GM20000 (cell line): ENCODE results near the gene IL32.
A peak's percentile ranks its signal among the peaks of the same experiment; 100 is the strongest.
"Not testable (repeated sequence)": the region's sequence is repeated elsewhere in the genome, so short reads cannot be mapped to it uniquely, and the experiment has no call there.

ENCODE experiments used
- DNase-seq: peaks from one replicate; pipeline ENCODE4 v3.0.0; 2012; ENCODE audit warnings: low spot score
- TF ChIP-seq, protein P1 (sequence below): IDR thresholded peaks from 2 replicates; pipeline ENCODE4 v1.5.1; 2012; ENCODE audit warnings: mild to moderate bottlenecking, control low read depth; ENCODE audit errors: extremely low read depth, missing control alignments

Gene IL32

DNA sequence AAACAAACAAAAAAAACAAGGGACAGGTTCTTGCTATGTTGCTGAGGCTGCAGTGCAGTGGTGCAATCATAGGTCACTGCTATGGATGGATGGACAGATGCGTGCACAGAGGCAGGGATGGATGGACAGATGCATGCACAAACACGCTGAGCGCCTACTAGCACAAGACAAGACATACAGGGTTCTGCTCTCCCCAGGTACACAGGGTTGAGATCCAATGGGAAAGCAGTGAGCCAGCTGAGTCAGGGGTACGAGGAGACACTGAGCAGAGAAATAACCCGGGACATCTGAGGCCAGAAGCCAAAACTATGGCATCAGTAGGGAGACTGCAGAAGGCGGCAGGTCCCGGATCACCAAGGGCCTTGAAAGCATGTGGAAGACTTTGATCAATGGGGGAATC is 6.2 kb downstream of the IL32 start:
- TF ChIP-seq, protein P1, sequence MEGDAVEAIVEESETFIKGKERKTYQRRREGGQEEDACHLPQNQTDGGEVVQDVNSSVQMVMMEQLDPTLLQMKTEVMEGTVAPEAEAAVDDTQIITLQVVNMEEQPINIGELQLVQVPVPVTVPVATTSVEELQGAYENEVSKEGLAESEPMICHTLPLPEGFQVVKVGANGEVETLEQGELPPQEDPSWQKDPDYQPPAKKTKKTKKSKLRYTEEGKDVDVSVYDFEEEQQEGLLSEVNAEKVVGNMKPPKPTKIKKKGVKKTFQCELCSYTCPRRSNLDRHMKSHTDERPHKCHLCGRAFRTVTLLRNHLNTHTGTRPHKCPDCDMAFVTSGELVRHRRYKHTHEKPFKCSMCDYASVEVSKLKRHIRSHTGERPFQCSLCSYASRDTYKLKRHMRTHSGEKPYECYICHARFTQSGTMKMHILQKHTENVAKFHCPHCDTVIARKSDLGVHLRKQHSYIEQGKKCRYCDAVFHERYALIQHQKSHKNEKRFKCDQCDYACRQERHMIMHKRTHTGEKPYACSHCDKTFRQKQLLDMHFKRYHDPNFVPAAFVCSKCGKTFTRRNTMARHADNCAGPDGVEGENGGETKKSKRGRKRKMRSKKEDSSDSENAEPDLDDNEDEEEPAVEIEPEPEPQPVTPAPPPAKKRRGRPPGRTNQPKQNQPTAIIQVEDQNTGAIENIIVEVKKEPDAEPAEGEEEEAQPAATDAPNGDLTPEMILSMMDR = no peak
- DNase-seq = no peak

DNA sequence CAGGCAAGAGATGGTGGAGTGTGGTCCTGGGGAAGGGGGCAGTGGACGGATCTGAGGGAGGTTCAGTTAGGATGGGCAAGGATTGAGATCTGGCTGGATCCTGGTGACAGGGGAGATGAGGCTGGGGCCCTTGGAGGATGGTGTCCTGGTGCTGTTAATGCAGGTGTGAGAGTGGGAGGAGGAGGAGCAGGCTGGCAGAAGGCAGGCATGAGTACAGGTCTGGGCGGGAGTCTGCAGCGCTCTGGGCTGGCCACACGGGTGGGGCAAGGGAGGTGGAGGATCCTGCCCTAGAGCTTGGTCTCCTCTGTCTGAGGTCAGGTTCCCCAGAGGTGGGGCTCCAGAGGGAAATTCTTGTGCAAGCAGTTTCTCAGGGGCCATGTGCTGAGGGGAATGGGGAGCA is 6.7 kb downstream of the IL32 start:
- not testable (repeated sequence) for DNase-seq

DNA sequence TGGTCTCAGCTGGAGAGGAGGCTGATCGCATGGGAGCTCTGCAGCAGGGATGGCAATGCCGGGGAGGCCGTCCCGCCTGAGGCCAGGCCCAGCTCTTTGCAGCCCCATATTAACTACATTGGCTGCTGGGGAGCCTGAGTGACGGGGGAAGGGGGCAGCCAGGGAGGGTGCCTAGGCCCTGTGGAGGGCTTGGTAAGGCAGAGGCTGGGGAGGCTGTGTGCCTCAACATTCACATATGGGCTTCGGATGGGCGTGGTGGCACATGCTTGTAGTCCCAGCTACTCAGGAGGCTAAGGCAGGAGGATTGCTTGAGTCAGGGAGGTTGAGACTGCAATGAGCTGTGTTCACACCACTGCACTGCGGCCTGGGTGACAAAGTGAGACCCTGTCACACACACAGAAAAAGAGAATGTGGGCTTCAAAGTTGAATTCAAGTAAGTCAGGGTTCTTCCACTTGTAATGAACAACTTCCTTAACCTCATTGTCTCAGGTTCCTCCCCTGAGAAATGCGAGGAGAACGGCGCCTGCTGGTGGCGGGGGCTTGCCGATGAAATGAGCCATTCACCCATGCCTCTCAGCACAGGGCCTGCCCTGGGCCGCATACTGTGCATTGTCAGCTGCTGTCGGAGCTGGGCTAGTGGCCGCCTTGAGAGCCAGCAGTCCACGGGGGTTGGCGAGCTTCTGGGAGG is 7.3 kb downstream of the IL32 start:
- DNase-seq = not testable (repeated sequence)

DNA sequence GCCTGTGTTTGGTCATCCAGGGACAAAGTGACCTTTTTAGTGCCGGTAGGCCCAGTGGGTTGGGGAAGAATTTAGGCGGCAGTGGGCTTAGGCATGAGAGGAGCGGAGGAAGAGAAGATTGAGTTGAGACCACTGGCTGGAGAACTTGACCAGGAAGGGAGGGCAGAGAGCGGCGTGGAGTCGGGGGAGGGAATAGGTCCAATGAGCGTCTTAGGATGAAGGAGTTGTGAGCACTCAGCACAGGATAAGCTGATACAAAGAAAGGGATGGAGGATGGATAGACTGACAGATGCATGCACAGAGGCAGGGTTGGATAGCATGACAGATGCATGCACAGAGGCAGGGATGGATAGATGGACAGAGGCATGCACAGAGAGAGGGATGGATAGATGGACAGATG is 8.0 kb downstream of the IL32 start:
- no peak for DNase-seq
- TF ChIP-seq, protein P1 = no peak

DNA sequence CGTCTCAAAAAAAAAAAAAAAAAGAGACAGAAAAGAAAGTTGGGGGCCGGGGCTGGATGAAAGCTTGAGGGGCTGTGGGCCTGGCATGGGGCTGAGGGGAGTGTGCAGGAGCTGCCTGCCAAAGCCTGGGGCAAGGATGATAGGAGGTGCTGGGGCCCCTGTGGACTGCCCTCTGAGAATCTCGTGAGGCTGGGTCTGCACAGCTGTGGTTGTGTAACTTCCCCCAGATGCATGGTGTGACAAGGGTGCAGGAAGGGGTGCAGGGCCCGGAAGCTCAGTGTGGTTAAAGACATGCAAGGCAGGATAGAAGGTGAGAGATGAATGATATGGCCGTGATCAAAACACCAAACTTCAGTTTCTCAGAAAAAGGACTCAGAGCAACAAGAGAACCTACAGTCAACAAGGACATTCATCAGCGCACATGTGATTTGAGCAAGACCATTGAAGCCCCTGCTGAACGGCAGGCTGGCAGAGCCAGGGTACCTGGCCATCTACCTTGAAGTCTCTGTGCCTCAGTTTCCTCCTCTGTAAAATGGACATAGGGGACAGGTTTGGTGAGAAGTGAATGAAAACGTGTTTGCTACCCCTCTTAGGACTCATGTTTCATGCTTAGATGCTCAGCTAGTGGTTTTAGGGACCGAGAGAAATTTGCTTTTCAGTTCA is 9.6 kb downstream of the IL32 start:
- peak; percentile 69 for DNase-seq
- TF ChIP-seq, protein P1 = no peak

DNA sequence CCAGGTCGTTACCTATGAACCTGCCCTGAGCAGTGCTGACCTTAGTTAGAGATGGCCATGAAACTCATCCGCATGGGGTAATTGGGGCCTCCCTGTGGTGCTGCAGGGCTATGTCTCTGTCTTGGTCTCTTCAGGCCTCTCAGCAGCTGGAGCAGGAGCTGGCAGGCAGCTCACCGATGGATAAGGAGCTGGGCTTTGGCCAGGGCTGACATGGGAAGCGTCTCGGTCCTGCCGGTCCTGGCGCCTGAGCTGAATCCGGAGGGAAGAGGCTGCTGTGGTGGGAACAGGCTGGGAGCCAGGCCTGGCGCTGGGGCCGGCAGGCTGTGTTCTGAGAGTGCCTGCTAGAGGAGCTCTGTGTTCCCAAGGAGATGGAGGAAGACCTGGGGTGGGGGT is 10.1 kb downstream of the IL32 start:
- no peak for DNase-seq
- TF ChIP-seq, protein P1 = no peak

DNA sequence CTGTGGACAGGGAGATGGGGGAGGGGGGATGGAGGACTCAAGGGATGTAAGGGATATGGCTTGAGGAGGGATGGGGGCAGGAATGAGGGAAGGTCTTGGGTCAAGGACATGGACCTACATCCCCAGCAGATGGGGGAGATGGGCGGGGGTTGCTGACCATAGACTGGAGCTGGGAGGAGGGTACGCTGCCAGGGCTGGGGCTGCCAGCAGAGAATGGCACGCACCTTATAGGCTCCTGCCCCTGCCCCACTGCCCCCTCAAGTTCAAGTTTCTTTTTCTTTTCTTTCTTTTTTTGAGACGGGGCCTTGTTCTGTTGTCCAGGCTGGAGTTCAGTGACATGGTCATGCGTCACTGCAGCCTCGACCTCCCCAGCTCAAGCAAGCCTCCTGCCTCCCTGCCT is 10.5 kb downstream of the IL32 start:
- not testable (repeated sequence) for DNase-seq

DNA sequence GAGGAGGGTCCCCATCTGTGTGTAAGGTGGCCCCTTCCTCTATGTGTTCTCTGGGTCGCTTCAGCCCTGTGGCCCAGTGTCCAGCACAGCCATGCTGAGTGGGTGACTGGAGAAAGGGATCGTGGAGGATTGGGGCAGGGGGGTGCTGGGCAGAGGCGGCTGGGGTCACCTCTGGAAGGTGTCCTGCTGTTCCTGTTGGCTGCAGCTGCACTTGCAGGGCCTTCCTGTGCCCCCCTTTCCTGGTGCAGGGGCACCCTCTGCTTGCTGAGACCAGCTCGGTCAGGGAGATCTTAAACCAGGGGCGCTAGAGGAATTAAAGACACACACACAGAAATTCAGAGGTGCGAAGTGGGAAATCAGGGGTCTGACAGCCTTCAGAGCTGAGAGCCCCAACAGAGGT is 11.1 kb downstream of the IL32 start:
- TF ChIP-seq, protein P1 = no peak
- no peak for DNase-seq

DNA sequence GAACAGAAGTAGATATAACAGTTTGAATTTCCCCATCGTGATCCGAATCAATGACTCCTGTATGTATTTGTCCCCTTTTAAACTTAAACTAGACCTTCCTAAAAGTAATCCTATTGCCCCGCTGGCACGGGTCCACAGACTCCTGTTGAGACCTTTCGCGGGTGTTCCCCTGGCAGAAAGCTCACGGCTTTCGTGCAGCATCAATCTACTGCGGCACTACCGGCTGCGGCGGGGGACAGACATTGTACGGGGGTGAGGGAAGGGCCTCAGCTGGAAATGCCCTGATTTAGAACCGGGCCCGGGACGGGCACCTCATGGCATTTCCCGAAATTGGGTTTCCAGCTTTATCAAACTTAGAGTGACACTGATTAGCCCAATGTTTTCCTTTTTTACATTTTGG is 14.6 kb downstream of the IL32 start:
- TF ChIP-seq, protein P1 = no peak
- no peak for DNase-seq

DNA sequence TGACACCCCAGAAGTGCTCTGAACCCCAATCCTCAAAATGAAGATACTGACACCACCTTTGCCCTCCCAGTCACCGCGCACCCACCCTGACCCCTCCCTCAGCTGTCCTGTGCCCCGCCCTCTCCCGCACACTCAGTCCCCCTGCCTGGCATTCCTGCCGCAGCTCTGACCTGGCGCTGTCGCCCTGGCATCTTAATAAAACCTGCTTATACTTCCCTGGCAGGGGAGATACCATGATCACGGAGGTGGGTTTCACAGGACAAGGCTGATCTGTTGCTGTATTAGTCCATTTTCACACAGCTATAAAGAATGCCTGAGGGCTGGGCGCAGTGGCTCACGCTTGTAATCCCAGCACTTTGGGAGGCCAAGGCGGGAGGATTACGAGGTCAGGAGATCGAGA is 16.5 kb downstream of the IL32 start:
- DNase-seq = not testable (repeated sequence)

DNA sequence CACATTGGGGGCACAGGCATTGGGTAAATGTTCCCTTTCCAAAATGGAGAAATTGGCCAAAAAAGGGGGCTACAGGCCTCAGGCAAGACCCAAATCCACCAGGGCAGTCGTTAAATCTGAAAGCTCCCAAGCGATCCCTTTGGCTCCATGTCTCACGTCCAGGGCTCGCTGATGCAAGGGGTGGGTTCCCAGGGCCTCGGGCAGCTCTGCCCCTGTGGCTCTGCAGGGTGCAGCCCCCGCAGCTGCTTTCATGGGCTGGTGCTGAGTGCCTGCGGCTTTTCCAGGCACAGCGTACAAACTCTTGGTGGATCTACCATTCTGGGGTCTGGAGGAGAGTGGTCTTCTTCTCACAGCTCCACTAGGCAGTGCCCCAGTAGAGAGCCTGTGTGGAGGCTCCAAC is 18.0 kb downstream of the IL32 start:
- DNase-seq = not testable (repeated sequence)
